Inferior parietal cortex (tissue), 1 donor: ENCODE data around the gene GCSAM.

Experiments
- DNase-seq: peaks from one replicate; pipeline ENCODE4 v3.0.0-alpha.2; 2016; ENCODE audit errors: extremely low spot score

Gene GCSAM, protein sequence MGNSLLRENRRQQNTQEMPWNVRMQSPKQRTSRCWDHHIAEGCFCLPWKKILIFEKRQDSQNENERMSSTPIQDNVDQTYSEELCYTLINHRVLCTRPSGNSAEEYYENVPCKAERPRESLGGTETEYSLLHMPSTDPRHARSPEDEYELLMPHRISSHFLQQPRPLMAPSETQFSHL

GRCh38 chr3:112132975-112133448, at the start of gene GCSAM:
Gene GCSAM, minus strand, starts transcription at chr3:112133248. Its CDS starts 128 bp downstream, at chr3:112133120.
- DNase-seq: no peak

- no peak for DNase-seq
These were observed 42.6 kb upstream of the GCSAM start for GRCh38 chr3:112175646-112176045.

GRCh38 chr3:112175037-112175436, 42.0 kb upstream of the GCSAM start:
- no peak for DNase-seq

GRCh38 chr3:112171144-112171543, 38.1 kb upstream of the GCSAM start:
- no peak for DNase-seq

DNA sequence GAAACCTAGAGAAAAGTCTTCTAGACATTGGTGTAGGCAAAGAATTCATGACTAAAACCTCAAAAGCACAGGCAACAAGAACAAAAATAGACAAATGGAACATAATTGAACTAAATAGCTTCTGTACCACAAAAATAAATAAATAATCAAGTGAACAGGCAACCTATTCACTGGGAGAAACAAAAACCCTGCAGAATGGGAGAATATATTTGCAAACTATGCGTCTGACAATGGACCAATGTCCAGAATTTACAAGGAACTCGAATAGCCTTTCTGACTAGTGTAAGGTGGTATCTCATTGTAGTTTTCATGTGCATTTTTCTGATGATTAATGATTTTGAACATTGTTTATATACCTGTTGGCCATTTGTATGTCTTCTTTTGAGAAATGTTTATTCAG, 37.0 kb upstream of the GCSAM start:
- DNase-seq: no peak

DNA sequence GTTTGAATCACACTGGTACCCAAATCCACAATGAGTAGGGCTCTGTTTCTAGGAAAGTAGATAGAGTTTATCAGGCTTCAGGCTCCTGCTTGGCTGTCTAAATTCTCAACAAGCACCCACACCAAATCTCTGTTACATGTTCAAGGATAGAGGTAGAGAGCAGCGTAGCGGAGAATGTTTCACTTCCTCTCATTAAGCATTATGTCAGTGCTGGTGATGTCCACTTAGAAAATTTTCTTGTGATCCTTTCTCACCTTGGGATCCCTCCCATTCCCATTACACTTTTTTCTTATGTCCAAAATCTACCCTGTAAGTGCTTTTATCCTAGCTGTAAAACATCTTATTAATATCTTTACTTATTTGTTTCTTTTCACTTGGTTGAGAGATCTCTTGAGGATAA, 34.7 kb upstream of the GCSAM start:
- no peak for DNase-seq

DNA sequence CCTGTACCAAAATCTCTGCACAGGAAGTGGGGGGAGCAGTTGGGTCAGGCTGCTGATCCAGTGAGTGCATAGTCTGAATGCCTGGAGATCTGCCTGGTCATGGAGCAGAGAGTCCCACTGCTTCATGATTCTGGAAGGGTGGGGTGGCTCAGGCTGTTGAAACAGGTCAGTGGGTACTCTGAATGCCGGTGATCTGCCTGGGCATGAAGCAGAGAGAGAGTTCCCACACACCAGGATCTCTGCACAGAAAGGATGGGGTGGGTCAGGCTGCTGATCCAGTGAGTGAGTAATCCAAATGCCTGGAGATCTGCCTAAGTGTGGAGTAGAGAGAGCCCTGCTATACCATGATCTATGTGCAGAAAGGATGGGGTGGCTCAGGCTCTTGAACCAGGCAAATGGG, 16.1 kb upstream of the GCSAM start:
- DNase-seq: no peak

DNA sequence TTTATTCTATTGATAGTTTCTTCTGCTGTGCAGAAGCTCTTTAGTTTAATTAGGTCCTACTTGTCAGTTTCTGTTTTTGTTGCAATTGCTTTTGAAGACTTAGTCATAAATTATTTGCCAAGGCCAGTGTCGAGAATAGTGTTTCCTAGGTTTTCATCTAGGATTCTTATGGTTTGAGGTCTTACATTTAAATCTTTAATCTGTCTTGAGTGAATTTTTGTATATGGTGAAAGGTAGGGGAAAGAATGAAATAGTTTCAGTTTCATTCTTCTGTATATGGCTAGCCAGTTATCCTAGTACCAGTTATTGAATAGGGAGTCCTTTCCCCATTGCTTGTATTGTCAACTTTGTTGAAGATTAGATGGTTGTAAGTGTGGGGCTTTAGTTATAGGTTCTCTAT, 10.6 kb upstream of the GCSAM start:
- DNase-seq: no peak

GRCh38 chr3:112143251-112143650, 10.2 kb upstream of the GCSAM start:
- DNase-seq: no peak

DNA sequence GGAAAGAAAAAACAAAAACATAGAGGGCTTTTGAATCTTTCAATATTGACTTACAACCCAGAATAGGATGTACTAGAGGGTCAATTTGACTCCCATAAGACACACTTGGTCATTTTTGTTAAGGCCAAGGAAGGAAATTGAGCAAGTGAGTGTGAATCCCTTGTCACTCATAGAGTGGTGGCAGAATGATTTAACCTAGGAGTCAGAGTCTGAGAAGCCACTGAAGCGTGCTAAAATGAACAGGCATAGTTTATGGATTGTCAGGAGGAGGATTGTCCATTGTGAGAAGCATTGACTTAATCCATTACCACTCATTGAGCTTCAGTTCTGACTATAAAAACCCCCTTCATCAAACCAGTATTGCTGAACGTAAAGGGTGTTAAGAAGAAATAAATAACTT, 8.2 kb upstream of the GCSAM start:
- no peak for DNase-seq

GRCh38 chr3:112140584-112140983, 7.5 kb upstream of the GCSAM start:
- no peak for DNase-seq

GRCh38 chr3:112138219-112138969, 5.3 kb upstream of the GCSAM start:
- no peak for DNase-seq

GRCh38 chr3:112137781-112138180, 4.7 kb upstream of the GCSAM start:
- no peak for DNase-seq

GRCh38 chr3:112136959-112137693, 4.1 kb upstream of the GCSAM start:
- peak; percentile 83 for DNase-seq

DNA sequence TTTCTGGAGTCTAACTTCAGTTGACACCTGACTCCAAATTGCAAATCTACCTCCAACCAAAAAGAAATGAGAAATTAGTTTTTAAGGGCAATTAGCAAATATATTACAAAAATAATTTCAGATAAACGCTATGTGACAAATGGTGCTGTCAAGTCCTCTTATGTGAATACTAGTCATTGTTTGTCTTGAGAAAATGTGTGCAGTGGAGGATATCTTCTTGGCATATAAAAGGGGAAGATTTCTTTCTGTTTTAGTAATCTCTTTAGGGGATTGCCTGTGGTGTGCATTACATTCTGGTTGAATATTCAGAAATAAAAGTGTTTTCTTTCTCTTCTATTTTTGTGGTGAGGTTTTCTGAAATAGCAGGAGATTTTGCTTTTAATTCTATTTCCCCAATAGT, 3.0 kb upstream of the GCSAM start:
- no peak for DNase-seq

DNA sequence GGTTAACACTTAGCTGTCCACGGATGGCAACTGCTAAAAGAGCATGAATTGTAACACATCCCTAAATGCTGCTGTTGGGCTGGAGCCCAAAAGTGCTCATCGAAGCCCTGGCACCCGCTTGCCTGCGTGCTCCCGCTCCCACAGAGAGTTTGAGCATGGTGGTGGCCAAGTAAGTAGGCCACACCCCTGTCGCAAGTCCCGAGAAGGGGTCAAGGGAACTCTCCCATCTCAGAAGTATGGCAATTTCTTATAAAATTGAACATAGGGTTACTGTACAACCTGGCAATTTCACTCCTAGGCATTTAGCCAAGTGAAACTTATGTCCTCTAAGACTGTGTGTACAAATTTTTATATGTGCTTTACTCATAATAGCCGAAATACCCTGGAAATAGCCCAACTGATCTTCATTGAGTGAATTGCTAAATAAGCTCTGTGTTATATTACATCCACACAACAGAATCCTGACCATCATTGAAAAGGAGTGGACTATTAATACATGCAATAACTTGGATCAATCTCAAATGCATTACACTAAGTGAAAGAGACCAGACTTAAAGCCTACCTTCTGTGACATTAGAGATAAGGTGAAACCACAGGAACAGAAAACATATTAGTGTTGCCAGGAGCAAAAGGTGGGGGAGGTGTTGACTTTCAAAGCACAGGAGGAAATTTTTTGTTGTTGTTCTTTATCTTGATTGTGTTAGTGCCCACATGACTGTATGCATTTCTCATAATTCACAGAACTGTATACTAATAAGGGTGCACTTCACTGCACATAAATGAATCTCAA, 1.5 kb upstream of the GCSAM start:
- no peak for DNase-seq

GRCh38 chr3:112133626-112134334, 732 bp upstream of the GCSAM start:
- no peak for DNase-seq

- DNase-seq: no peak
These were observed 494 bp downstream of the GCSAM start for GRCh38 chr3:112132554-112132953.

GRCh38 chr3:112132088-112132487, 960 bp downstream of the GCSAM start:
- DNase-seq: no peak

DNA sequence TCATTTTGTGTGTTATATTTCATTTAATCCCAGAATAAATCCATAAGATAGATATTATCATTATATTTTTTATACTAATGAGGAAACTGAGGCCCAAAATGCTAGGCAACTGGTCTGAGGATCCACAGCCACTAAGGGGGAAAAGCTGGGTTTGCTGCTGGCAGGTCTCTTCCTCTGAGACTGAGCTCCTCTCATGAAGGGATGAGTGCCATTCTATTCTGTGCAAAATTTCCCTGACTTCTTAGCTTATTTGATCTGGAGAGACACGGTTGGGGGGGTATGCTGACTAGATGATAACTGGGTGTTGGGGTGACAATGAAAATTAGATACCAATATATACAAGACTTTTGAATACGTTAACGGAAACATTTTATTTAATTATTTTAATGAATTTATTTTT, 1.9 kb downstream of the GCSAM start:
- no peak for DNase-seq

DNA sequence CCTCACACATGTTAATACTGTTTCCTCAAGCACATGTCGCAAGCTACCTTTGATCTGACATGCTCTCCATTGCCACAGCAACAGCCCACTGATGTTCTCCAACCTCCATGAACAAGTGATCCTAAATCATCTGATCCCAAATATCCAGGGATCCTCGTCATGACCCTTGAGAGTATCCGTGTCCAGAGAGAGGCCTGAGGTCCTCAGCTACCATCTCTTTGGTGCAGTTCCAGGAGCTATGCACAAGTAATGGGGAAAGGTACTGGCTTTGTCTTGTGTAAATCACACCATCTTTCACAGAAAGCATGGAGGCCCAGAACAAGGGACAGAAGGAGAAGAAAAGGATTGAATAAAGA, 2.4 kb downstream of the GCSAM start:
- DNase-seq: no peak
